GM12878 (cell line): ENCODE data around the gene SGTB.

Experiments used
- EZH2 ChIP-seq: IDR thresholded peaks from 2 replicates; pipeline ENCODE4 v1.6.1; 2012; ENCODE audit warnings: low read depth, mild to moderate bottlenecking, control low read depth, inconsistent platforms, low read length, borderline replicate concordance; ENCODE audit not compliant: control insufficient read depth
- YBX1 ChIP-seq: fragments of 450-650 bp; IDR thresholded peaks from 2 replicates; pipeline ENCODE4 v1.6.1; 2016; ENCODE audit warnings: antibody characterized with exemption
- TF ChIP-seq, protein P1 (sequence below), 3 experiments: IDR thresholded peaks in 2 of 3; conservative IDR thresholded peaks in 1 of 3; 2 replicates each; pipeline ENCODE4 v1.5.1; 2011; ENCODE audit warnings: low read depth in 3 of 3, low read length in 3 of 3, mild to moderate bottlenecking in 3 of 3, control low read depth in 2 of 3, moderate library complexity in 2 of 3, inconsistent platforms in 1 of 3, mixed read lengths in 1 of 3; ENCODE audit not compliant: control insufficient read depth in 2 of 3, insufficient read depth in 1 of 3; ENCODE audit errors: extremely low read depth in 1 of 3

DNA sequence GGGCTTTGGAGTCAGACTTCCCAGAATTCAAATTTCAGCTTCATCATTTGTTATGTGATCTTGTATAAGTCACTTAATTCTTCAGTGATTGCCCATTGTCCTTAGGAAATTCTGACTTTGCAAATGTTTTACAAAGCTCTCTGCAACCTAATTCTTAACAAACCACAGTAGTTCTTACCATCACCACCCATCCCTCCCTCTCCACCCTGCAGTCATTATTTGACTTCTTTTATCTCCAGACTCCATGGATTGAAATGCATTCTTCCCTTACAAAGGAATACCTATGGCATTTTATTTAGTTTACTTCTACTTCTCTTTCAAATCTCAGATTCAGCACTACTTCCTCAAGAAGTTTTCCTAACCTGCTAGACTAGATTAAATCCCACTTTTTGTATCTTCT is 74.0 kb downstream of the SGTB start:
- TF ChIP-seq, protein P1, sequence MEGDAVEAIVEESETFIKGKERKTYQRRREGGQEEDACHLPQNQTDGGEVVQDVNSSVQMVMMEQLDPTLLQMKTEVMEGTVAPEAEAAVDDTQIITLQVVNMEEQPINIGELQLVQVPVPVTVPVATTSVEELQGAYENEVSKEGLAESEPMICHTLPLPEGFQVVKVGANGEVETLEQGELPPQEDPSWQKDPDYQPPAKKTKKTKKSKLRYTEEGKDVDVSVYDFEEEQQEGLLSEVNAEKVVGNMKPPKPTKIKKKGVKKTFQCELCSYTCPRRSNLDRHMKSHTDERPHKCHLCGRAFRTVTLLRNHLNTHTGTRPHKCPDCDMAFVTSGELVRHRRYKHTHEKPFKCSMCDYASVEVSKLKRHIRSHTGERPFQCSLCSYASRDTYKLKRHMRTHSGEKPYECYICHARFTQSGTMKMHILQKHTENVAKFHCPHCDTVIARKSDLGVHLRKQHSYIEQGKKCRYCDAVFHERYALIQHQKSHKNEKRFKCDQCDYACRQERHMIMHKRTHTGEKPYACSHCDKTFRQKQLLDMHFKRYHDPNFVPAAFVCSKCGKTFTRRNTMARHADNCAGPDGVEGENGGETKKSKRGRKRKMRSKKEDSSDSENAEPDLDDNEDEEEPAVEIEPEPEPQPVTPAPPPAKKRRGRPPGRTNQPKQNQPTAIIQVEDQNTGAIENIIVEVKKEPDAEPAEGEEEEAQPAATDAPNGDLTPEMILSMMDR (IDR thresholded peaks at IDR 0.05 in 2 of 3, conservative IDR thresholded peaks at IDR 0.05 in 1 of 3; ENCODE audit: control insufficient read depth in 2 of 3, extremely low read depth in 1 of 3, insufficient read depth in 1 of 3, low read depth in 3 of 3, low read length in 3 of 3), result no peak
- no peak for TF ChIP-seq EZH2
- no peak for TF ChIP-seq YBX1
